HPDE6-E6E7 (cell line): ENCODE data around the gene KCNG2.

Experiments
- DNase-seq: peaks from one replicate; pipeline ENCODE4 v3.0.0; 2011; ENCODE audit warnings: missing footprints; ENCODE audit errors: extremely low spot score

Gene KCNG2

GRCh38 chr18:79819064-79819967 is 21.6 kb downstream of the KCNG2 start:
- no peak for DNase-seq

DNA sequence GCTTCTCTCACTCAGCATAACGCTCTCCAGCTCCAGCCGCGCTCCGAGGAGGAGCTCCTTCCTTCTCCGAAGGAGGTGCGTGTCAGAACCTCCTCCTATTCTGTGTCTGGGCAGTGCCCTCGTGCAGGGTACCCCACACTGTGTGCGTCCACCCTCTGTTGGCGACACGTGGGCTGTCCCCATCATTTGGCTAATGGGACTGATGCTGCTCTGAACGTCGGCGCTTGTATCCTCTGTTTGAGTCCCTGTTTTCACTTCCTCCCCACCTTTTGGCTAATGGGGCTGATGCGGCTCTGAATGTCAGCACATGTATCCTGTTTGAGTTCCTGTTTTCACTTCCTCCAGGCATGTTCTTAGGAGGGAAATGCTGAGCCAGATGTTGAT is 22.2 kb downstream of the KCNG2 start:
- DNase-seq, result no peak

GRCh38 chr18:79823120-79823519 is 25.4 kb downstream of the KCNG2 start:
- DNase-seq, result no peak

- DNase-seq, result no peak
Measured at GRCh38 chr18:79825913-79826312, 28.2 kb downstream of the KCNG2 start.

DNA sequence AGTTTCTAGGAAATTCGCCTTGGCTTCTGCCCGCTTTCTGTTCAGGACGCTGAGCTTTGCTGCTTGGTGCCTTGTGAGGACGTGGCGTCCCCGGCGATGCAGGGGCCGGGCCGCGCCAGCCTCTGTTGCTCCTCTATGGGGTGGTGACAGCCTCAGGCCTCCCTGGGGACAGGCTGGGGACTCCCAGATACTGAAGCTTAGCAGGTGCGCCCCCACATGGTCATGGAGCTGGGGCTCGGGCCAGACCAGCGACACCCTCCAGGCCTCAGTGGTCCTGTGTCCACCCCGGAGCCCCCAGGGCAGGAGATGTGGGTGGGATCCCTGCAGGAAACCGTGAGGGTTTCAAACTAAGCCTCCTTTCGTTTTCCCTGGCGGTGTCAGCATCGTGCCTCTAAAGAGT is 29.2 kb downstream of the KCNG2 start:
- no peak for DNase-seq

- no peak for DNase-seq
Measured at GRCh38 chr18:79828258-79828657, 30.5 kb downstream of the KCNG2 start.

DNA sequence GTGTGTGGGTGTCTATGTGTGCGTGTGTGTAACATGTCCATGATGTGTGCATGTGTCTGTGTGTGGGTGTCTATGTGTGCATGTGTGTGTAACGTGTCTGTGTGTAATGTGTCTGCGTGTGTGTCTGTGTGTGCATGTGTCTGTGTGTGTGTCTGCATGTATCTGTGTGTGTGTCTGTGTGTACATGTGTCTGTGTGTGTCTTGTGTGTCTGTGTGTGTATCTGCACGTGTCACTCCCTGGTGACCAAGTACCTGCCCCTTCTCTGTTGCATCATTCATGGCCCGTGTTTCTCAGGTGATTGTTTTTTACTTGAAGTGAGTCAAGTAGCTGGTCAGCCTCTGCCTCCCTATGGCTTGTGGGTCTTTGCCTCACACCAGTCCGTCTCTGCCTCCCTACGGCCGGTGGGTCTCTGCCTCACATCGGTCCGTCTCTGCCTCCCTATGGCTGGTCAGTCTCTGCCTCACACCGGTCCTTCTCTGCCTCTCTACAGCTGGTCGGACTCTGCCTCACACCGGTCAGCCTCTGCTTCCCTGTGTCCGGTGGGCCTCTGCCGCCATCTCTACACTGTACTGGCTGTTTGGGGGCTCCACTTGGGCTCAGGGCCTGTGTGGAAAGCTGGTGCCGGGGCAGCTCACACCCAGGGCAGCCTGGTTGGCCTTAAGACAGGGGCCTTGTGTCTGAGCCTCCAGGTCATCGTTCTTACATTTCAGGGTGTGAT is 31.6 kb downstream of the KCNG2 start:
- DNase-seq, result no peak

DNA sequence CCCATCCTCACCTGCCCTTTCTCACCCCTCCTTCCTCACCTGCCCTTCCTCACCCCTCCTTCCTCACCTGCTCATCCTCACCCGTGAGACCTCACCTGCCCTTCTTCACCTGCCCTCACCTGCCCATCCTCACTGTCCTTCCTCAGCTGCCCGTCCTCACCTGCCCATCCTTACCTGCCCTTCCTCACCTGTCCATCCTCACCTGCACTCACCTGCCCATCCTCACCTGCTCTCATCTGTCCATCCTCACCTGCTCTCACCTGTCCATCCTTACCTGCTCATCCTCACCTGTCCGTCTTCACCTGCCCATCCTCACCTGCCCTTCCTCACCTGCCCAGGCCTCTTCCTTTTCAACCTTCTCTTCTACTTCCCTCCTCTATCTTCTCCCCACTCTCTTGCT is 34.4 kb downstream of the KCNG2 start:
- no peak for DNase-seq

DNA sequence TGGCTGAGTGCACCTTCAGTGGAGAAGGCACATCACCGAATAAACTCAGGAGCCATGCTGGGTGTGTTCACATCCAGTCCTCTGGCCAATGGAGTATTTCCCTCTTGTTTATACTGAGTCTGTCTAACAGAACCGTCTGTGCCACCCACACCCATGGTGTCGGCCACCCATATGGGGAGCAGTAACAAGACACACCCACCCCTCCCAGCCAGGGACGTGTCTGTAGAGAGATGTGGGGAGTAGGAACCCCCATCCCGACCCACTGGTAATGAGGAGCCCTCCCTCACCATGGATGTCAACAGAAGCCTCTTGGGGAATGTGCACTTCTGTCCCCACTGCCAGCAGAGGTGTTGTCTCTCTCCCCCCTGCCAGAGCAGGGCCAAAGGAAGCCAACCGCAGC is 37.1 kb downstream of the KCNG2 start:
- no peak for DNase-seq

GRCh38 chr18:79841936-79842335 is 44.2 kb downstream of the KCNG2 start:
- DNase-seq, result no peak

DNA sequence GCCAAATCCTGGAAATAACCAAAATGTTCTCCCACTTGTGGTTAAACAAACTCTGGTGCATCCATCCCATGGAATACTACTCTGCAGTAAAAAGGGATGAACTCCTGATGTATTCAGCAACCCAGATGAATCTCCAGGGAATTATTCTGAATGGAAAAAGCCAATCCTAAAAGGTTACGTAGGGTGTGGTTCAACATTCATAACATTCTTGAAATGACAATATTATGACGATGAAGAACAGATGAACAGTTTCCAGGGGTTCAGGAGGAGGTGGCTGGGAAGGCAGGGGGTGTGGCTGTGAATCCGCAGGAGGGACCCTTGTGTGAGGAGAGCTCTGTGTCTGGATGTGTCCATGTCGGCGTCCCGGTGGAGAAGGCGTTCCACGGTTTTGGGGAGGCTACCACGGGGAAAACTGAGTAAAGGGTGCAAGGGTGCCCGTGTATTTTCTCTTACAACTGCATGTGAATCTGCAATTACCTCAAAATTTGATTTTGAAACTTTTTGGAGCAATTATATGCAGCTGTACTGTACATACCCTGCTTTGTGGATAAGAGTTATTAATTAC is 47.3 kb downstream of the KCNG2 start:
- no peak for DNase-seq

DNA sequence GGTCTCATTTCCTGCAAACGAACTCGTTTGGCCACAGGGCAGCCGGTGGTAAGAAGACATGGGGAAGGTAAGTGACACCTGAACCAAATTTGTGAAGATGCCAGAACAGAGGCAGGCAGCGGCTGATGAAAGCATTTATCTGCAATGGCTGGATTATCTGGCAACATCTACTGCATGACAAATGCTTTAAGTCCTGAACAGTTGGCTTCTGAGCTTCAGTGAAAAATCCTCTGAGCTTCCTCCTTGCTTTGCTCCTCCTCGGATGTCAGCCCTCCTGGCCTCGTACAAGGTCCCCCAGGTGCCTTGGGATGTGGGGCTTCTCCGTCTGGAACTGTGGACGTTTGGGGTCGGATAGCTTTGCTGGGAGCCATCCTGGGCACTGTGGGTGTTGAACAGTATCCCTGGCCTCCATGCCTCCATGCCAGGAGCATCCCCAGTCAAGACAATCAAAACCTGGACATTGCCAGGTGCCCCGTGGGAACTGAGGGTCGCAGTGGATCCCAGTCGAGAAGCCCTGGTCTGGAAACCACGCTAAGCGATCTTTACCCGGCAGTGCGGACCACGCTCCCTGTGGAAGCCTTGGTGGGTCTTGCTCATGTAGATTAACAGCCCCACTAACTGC is 49.3 kb downstream of the KCNG2 start:
- DNase-seq, result no peak

- no peak for DNase-seq
Measured at GRCh38 chr18:79847606-79848293, 50.0 kb downstream of the KCNG2 start.

DNA sequence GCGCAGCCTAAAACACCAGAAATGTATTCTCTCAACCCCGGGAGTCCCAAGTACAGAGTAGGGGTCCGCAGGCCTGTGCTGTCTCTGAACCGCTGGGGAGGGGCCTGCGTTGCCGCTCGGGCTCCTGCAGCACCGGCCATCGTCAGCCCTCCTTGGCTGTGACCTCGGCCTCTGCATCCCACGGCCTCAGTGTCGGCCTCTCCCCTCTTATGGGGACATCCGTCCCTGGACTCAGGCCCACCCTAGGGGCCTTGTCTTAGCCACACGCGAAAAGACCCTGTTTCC is 50.5 kb downstream of the KCNG2 start:
- DNase-seq, result no peak

DNA sequence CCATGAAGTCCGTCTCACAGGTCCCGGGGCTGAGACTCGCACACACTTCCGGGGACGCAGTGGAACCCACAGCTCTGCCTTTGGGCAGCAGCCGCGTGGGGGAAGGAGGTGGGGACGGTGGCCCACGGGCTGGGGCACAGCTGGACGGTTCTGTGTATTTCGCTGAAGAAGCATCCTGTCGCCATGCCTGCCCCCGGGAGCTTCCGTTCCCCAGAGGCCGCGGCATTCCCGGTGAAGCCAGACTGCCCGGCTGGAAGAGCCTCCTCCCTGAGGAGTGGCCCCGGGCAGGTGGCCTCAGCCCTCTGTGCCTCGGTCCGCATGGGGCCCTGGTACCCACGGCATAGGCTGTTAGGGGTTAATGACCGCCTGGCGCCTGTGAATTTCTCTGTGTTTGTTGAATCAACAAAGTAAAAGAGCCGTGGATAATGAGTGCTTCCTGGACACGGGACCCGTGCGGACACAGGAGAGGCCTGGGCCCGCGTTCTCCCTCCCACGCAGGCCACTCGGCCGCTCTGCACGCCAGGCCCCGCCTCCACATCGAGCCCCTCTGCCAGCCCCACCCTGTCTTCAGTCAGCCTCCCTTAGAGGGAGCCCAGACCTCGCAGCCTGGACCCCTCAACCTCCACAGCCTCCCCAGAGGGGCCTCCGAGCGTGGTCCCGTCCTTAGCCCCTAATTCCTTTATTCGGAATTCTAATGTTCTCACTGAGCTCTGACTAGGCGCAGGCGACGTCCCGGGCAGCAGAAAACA is 51.0 kb downstream of the KCNG2 start:
- no peak for DNase-seq

DNA sequence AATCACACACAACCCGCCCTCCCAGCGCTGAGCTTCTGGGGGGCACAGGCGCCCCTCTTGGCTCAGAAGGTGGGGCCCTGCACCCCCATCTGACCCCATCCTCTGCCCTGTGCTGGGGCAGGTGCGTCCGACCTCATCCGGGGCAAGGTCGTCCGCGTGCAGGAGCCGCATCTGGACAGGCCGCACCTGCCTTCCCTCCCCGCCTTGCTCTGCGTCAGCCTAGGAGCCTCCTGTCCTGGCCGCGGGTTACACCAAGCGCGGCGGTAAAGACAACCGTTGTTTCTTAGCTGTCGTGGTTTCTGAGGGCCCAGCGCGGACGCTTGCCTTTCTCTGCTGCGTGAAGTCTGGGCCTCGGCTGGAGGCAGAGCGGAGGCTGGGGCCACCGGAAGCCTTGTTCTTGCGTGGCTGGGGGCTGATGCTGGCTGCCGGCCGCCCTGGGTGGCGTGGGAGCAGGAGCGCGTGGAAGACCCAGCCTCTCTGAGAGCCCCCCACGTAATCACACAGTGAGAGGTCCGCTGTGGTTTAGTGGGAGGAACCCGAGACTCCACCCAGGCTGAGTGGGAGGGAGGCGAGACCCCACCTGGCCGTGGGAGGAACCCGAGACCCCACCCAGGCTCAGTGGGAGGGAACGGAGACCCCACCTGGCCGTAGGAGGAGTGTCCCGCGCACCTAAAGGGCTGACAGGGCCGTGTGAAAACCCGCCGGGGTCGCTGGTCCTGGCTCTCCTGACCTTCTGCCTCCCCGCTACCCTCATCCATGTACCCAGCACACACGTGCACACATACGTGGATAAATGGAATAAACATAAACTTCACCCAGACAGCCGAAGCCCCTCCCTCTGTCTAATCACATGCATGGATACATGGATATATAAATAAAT is 51.8 kb downstream of the KCNG2 start:
- DNase-seq, result no peak

DNA sequence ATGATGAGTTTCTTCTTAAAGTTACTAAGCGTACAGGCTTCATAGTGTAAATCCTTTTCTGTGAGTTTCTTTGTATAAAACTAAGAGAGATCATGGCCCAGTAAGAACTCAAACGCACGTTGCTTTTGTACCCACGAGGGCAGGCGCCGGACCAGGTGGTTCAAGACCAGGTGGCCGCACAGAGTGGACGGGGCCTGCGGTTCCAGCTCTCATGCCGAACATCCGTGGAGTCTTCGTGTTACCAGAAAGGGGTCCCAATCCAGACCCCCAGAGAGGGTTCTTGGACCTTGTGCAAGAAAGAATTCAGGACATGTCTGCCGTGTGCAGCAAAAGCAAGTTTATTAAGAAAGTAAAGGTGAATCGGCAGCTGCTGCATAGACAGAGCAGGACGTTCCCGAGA is 53.0 kb downstream of the KCNG2 start:
- DNase-seq, result no peak

DNA sequence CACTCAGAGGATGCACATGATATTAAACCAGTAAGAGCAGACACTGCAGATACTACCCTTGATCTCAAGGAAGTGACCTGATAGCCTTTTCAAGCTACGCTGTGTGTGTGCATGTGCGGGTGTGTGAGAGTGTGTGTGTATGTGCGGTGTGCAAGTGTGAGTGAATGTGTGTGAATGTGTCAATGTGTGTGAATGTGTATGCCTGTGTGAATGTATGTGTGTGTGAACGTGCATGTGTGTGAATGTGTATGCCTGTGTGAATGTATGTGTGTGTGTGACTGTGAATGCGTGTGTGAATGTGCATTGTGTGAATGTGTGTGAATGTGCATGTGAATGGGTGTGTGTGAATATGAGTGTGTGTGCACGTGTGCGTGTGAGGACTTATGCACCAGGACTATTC is 53.8 kb downstream of the KCNG2 start:
- no peak for DNase-seq

- no peak for DNase-seq
Measured at GRCh38 chr18:79851950-79852349, 54.2 kb downstream of the KCNG2 start.

DNA sequence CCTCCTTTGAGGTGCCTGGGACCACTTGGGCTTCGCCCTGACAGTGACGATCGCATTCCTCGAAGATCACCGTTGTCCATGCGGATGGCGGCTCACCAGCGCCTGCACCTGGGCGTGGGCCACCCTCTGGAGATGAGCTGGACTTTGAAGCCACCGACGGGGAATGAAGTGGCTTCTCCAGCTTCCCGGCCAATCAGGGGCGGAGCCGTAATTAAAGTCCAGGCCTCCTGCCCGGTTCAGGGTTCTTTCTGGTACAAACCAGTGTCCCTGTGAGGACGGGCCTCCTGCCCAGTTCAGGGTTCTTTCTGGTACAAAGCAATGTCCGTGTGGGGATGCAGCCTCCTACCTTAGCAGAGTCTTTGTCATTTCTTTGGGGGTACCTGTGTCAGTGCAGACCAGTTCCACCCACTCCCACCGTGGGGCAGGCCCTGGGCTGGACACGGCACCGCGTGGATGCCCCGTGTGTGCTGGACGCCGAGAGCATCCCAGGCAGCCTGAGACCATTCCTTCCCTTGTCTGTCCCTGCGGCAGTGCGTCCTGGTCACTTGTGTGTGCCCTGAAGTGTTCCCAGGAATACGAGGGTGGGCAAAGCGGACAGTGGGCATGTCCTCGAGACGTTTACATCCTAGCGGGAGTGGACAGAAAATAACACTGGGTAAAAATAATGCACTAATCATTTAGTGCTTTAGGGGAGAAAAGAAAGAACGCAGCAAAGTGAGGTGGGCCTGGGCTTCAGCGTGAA is 55.0 kb downstream of the KCNG2 start:
- no peak for DNase-seq
